GM10847 (cell line): ENCODE measurements around the gene COL12A1.

Experiments used
- POLR2A ChIP-seq: IDR thresholded peaks from 2 replicates; pipeline ENCODE4 v1.6.1; 2011; ENCODE audit not compliant: insufficient read length; ENCODE audit errors: extremely low read depth

The COL12A1 gene

GRCh38 chr6:75114195-75114594 lies 91.7 kb downstream of the COL12A1 start:
- no peak for TF ChIP-seq POLR2A

GRCh38 chr6:75113446-75113845 lies 92.4 kb downstream of the COL12A1 start:
- no peak for TF ChIP-seq POLR2A

- TF ChIP-seq POLR2A, result no peak
Measured at GRCh38 chr6:75109765-75110164, 96.1 kb downstream of the COL12A1 start.

GRCh38 chr6:75109022-75109421 lies 96.8 kb downstream of the COL12A1 start:
- TF ChIP-seq POLR2A, result no peak

- TF ChIP-seq POLR2A, result no peak
Measured at GRCh38 chr6:75108333-75108974, 97.4 kb downstream of the COL12A1 start.

- no peak for TF ChIP-seq POLR2A
Measured at GRCh38 chr6:75107913-75108312, 97.9 kb downstream of the COL12A1 start.

GRCh38 chr6:75106426-75106825 lies 99.4 kb downstream of the COL12A1 start:
- no peak for TF ChIP-seq POLR2A

GRCh38 chr6:75103431-75103830 lies 102.4 kb downstream of the COL12A1 start:
- TF ChIP-seq POLR2A, result no peak

- TF ChIP-seq POLR2A, result no peak
Measured at GRCh38 chr6:75102301-75102700, 103.6 kb downstream of the COL12A1 start.

- no peak for TF ChIP-seq POLR2A
Measured at GRCh38 chr6:75101896-75102295, 104.0 kb downstream of the COL12A1 start.

- TF ChIP-seq POLR2A, result no peak
Measured at GRCh38 chr6:75098709-75099108, 107.1 kb downstream of the COL12A1 start.

GRCh38 chr6:75096966-75097365 lies 108.9 kb downstream of the COL12A1 start:
- no peak for TF ChIP-seq POLR2A

GRCh38 chr6:75094614-75095200 lies 111.1 kb downstream of the COL12A1 start:
- TF ChIP-seq POLR2A, result no peak

GRCh38 chr6:75091467-75092190 lies 114.2 kb downstream of the COL12A1 start:
- TF ChIP-seq POLR2A, result no peak

- TF ChIP-seq POLR2A, result no peak
Measured at GRCh38 chr6:75090576-75090975, 115.3 kb downstream of the COL12A1 start.

GRCh38 chr6:75089921-75090320 lies 115.9 kb downstream of the COL12A1 start:
- TF ChIP-seq POLR2A, result no peak
